Suppressor macrophage (primary cell): ENCODE data around the gene PSMD12.

Experiments used
- DNase-seq, 4 experiments: peaks; one replicate each; pipeline ENCODE4 v3.0.0-alpha.2; 2020 to 2022

PSMD12 gene

GRCh38 chr17:67386965-67387551 is 20.7 kb upstream of the PSMD12 start:
- DNase-seq: peak; percentile 76 to 91 (median 83)

- DNase-seq: no peak
Measured at GRCh38 chr17:67385122-67385988, 19.0 kb upstream of the PSMD12 start.

GRCh38 chr17:67381929-67382257 is 15.5 kb upstream of the PSMD12 start:
- no peak for DNase-seq

- DNase-seq: peak in 1 of 4 experiments; percentile 4
Measured at GRCh38 chr17:67379251-67379630, 12.9 kb upstream of the PSMD12 start.

GRCh38 chr17:67378454-67379250 is 12.3 kb upstream of the PSMD12 start:
- DNase-seq: peak; percentile 76 to 89 (median 82)

- DNase-seq: peak; percentile 49 to 84 (median 76)
Measured at GRCh38 chr17:67377488-67378453, 11.4 kb upstream of the PSMD12 start.

GRCh38 chr17:67376737-67377487 is 10.5 kb upstream of the PSMD12 start, which contains the start of gene PITPNC1:
TSS of gene PITPNC1 (plus strand) at chr17:67377281.
- DNase-seq: peak; percentile 91 to 96 (median 94)

GRCh38 chr17:67376415-67376736 is 10.0 kb upstream of the PSMD12 start:
- no peak for DNase-seq

- DNase-seq: no peak
Measured at GRCh38 chr17:67375716-67376115, 9.3 kb upstream of the PSMD12 start.

GRCh38 chr17:67375054-67375427 is 8.7 kb upstream of the PSMD12 start:
- no peak for DNase-seq

GRCh38 chr17:67374329-67375053 is 8.1 kb upstream of the PSMD12 start:
- peak; percentile 88 to 94 (median 90) for DNase-seq

- DNase-seq: no peak
Measured at GRCh38 chr17:67372751-67373150, 6.4 kb upstream of the PSMD12 start.

- DNase-seq: no peak
Measured at GRCh38 chr17:67369676-67370075, 3.3 kb upstream of the PSMD12 start.

GRCh38 chr17:67365738-67366192 is 612 bp downstream of the PSMD12 start:
- DNase-seq: peak; percentile 54 to 79 (median 66)

GRCh38 chr17:67364847-67365737 is 1.3 kb downstream of the PSMD12 start:
- no peak for DNase-seq

- DNase-seq: no peak
Measured at GRCh38 chr17:67362173-67362572, 4.2 kb downstream of the PSMD12 start.

GRCh38 chr17:67360880-67361279 is 5.5 kb downstream of the PSMD12 start:
- no peak for DNase-seq

- DNase-seq: peak in 3 of 4 experiments; percentile 31 to 34 (median 32)
Measured at GRCh38 chr17:67359960-67360791, 6.2 kb downstream of the PSMD12 start.

GRCh38 chr17:67358612-67359011 is 7.8 kb downstream of the PSMD12 start:
- peak in 1 of 4 experiments; percentile 14 for DNase-seq
